ENCODE data around the gene BASP1.

DNA sequence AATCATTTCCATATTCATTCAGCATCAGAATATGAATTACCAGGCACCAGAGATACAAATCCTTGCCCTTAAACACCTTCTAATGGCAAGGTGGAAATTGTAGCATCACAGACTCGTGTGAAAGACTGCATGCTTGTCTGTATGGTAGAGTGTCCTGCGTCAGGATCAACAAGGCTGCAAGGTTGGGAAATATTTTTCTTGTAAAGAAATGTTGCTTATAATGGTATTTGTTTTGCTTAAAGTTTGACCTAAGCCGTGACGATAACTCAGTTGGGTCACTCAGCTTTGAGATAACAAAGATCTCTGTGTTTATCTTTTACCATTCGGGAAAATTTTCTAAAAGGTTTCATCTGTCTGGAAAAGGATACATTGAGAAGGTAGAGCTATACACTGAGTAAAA lies 87.6 kb downstream of the BASP1 start:
- TF ChIP-seq, protein P1, sequence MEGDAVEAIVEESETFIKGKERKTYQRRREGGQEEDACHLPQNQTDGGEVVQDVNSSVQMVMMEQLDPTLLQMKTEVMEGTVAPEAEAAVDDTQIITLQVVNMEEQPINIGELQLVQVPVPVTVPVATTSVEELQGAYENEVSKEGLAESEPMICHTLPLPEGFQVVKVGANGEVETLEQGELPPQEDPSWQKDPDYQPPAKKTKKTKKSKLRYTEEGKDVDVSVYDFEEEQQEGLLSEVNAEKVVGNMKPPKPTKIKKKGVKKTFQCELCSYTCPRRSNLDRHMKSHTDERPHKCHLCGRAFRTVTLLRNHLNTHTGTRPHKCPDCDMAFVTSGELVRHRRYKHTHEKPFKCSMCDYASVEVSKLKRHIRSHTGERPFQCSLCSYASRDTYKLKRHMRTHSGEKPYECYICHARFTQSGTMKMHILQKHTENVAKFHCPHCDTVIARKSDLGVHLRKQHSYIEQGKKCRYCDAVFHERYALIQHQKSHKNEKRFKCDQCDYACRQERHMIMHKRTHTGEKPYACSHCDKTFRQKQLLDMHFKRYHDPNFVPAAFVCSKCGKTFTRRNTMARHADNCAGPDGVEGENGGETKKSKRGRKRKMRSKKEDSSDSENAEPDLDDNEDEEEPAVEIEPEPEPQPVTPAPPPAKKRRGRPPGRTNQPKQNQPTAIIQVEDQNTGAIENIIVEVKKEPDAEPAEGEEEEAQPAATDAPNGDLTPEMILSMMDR (conservative IDR thresholded peaks at IDR 0.05) = no peak
- TF ChIP-seq ZFX (IDR thresholded peaks at IDR 0.05) = no peak

All from C4-2B (cell line).